MCF 10A (cell line): ENCODE measurements around the gene TMSB10. TPM values are rescaled to one million over a fixed set of nuclear protein-coding genes. Genes with fewer than 3 reads are reported as not detected.

Experiments used
- BruUV-seq: library from RNA; stranded (reverse); fragments of 400-500 nt; replicated peaks from 2 replicates; lab custom pipeline; 2021; lab: Mats Ljungman, UMichigan
- CTCF ChIA-PET: fragments of 300-600 bp; sonication (Branson Sonifier 250); formaldehyde crosslinking; extraction: SDS; loops from one replicate; lab custom pipeline; 2021; ENCODE audit warnings: antibody characterized with exemption, inconsistent platforms; lab: Yijun Ruan, JAX
- POLR2A ChIA-PET: fragments of 300-600, 350-650 bp; sonication (Branson Sonifier 250); formaldehyde crosslinking; extraction: SDS; loops from one replicate; lab custom pipeline; 2020; ENCODE audit warnings: antibody characterized with exemption, inconsistent platforms; lab: Yijun Ruan, JAX
- DNase-seq: peaks from one replicate; pipeline ENCODE4 v3.0.0-alpha.2; 2018; ENCODE audit not compliant: unreplicated experiment
- H3K27ac Mint-ChIP-seq: one replicate; pipeline ENCODE4 v1.8.0; 2022; ENCODE audit warnings: mild to moderate bottlenecking, low read depth, mixed read lengths; ENCODE audit not compliant: unreplicated experiment
- H3K27me3 Mint-ChIP-seq: one replicate; pipeline ENCODE4 v1.8.0; 2022; ENCODE audit warnings: mixed read lengths; ENCODE audit not compliant: insufficient read depth, unreplicated experiment
- H3K36me3 Mint-ChIP-seq: one replicate; pipeline ENCODE4 v1.8.0; 2022; ENCODE audit warnings: mild to moderate bottlenecking, moderate library complexity, mixed read lengths; ENCODE audit not compliant: insufficient read depth, unreplicated experiment
- H3K4me1 Mint-ChIP-seq: one replicate; pipeline ENCODE4 v1.8.0; 2022; ENCODE audit warnings: mixed read lengths; ENCODE audit not compliant: insufficient read depth, unreplicated experiment
- H3K4me3 Mint-ChIP-seq: one replicate; pipeline ENCODE4 v1.8.0; 2022; ENCODE audit warnings: mild to moderate bottlenecking, moderate library complexity, mixed read lengths; ENCODE audit not compliant: unreplicated experiment
- H3K9me3 Mint-ChIP-seq: one replicate; pipeline ENCODE4 v1.8.0; 2022; ENCODE audit warnings: mixed read lengths; ENCODE audit not compliant: unreplicated experiment
- CTCF ChIP-seq: fragments of 200-600 bp; IDR thresholded peaks from one replicate; pipeline ENCODE4 v1.8.0; 2022; ENCODE audit warnings: antibody characterized with exemption, mild to moderate bottlenecking; ENCODE audit not compliant: unreplicated experiment
- intact Hi-C: fragments of 100-400 bp; cut with micrococcal nuclease; formaldehyde crosslinking; loops from 2 replicates; pipeline ENCODE4 v1.14.1; 2022
- total RNA-seq: library from RNA; stranded (reverse); gene quantifications from 2 replicates; pipeline ENCODE4 v1.2.3, GENCODE V29; 2022

TMSB10 gene
- total RNA-seq, 1 experiment from 2014 or later = 3,349 TPM

- H3K4me3 Mint-ChIP-seq = peak overlapping the region; percentile 61
- H3K4me1 Mint-ChIP-seq = peaks cover 24% of the 10 kb centered on the region
- intact Hi-C loops = loop anchor here (1.0 kb wide), 1 partner anchor 13 kb away; no protein-coding TSS in a partner anchor
- ChIA-PET POLR2A (interaction anchor here (0.6 to 7.4 kb wide), 21 partner anchors 15 to 461 kb away, joined by 3 to 189 read pairs (median 4); partner anchors contain the start of genes ELMOD3, KCMF1, RETSAT and SUCLG1), CTCF (interaction anchor here (0.6 to 4.0 kb wide), 18 partner anchors 8 to 1106 kb away, joined by 3 to 36 read pairs (median 3); partner anchors contain the start of genes TMSB10 and TRABD2A)
- no peaks in the 10 kb centered on the region for H3K9me3 Mint-ChIP-seq
- H3K27me3 Mint-ChIP-seq = no peaks in the 10 kb centered on the region
- DNase-seq = peak; percentile 96
- BruUV-seq = no TSS peak
- peak overlapping the region; percentile 100 for H3K27ac Mint-ChIP-seq
- no peak for TF ChIP-seq CTCF
- H3K36me3 Mint-ChIP-seq = no peaks in the 10 kb centered on the region
Observed at GRCh38 chr2:84919885-84920580, 14.6 kb downstream of the TMSB10 start.

- DNase-seq = no peak
- no peak for TF ChIP-seq CTCF
- CTCF ChIA-PET = interaction anchor here (0.7 to 1.0 kb wide), 2 partner anchors 36 to 437 kb away, joined by 3 to 4 read pairs; no protein-coding TSS in a partner anchor
- POLR2A ChIA-PET = interaction anchor here (1.2 to 7.4 kb wide), 2 partner anchors 18 to 34 kb away, joined by 3 to 189 read pairs; partner anchors contain the start of gene TMSB10
- H3K36me3 Mint-ChIP-seq = no peaks in the 10 kb centered on the region
- H3K4me1 Mint-ChIP-seq = peaks cover 49% of the 10 kb centered on the region
- no peak overlapping the region for H3K4me3 Mint-ChIP-seq
- H3K9me3 Mint-ChIP-seq = no peaks in the 10 kb centered on the region
- no peak overlapping the region for H3K27ac Mint-ChIP-seq
- no TSS peak for BruUV-seq
- intact Hi-C loops = no loop called here
- no peaks in the 10 kb centered on the region for H3K27me3 Mint-ChIP-seq
Observed at GRCh38 chr2:84923009-84923408, 17.6 kb downstream of the TMSB10 start.

DNA sequence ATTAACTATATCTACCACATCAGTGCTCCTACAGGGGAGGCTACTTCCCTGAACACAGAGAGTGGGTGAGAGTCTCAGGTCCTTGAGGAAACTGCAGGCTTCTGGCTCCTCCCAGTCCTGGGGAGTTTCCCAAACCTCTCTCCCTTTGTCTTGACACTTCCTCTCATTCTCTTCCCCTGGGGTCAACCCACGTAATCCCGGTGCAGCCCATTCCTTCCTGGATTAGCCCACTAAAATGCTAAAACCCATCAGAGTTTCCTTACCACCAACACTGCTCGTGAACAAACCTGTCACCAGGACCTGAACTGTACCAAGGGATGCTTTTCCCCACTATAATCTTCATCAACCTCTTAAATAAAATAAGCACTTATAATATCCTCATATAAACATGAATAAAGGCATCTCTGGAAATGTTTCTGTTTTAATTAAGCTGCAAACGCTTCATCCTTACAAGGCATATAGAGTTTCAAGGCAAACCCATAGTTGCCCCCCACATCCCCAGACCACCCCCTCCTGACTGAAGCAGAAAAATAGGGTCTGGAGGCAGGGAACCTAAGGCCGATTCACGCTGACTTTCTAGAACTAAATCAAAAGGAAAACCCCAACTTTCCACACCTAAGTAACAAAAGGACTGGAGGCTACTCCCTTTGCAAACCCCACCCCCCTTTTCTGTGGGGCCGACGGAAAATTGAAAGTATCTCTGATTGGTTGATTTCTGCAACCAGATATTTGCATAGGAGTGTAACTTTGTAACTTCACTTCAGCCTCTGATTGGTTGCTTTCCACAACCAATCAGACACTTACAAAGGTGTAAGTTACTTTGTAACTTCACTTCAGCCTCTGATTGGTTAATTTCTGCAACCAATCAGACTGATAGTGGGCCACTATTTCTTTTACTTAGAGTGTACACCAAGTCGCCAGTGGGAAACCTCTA lies 19.0 kb downstream of the TMSB10 start:
- H3K27ac Mint-ChIP-seq = peak overlapping the region; percentile 28
- no peaks in the 10 kb centered on the region for H3K9me3 Mint-ChIP-seq
- intact Hi-C loops = loop anchor here (1.0 kb wide), 3 partner anchors 17 to 42 kb away; no protein-coding TSS in a partner anchor
- DNase-seq = peak; percentile 91
- H3K4me3 Mint-ChIP-seq = peak overlapping the region; percentile 19
- BruUV-seq = no TSS peak
- ChIA-PET POLR2A (interaction anchor here (0.6 to 3.2 kb wide), 10 partner anchors 7 to 364 kb away, joined by 3 to 79 read pairs (median 10); partner anchors contain the start of genes KCMF1 and TMSB10), CTCF (interaction anchor here (0.6 to 2.5 kb wide), 22 partner anchors 12 to 465 kb away, joined by 3 to 64 read pairs (median 10); partner anchors contain the start of genes SUCLG1 and TMSB10)
- no peaks in the 10 kb centered on the region for H3K36me3 Mint-ChIP-seq
- TF ChIP-seq CTCF = no peak
- no peaks in the 10 kb centered on the region for H3K27me3 Mint-ChIP-seq
- peaks cover 45% of the 10 kb centered on the region for H3K4me1 Mint-ChIP-seq
